Stimulated activated effector memory CD8-positive, alpha-beta T cell treated with anti-CD3 and anti-CD28 coated beads, Interleukin-12 subunit alpha, Interleukin-12 subunit beta, amount 100 ng/mL, for 72 hours (primary cell): ENCODE measurements around the gene ARHGAP26.

Experiments used
- ATAC-seq: fragments of 150-1000 bp; cut with Tn5 transposase; 2 replicates; pipeline ENCODE4 v1.10.0; 2021
- DNase-seq, 2 donors: peaks; one replicate each; pipeline ENCODE4 v3.0.0; 2021 to 2022; ENCODE audit warnings: low spot score in 2 of 2
- H3K27ac Mint-ChIP-seq: one replicate; pipeline ENCODE4 v1.8.0; 2022; ENCODE audit warnings: mild to moderate bottlenecking, mixed read lengths
- H3K36me3 Mint-ChIP-seq: one replicate; pipeline ENCODE4 v1.8.0; 2022; ENCODE audit warnings: mild to moderate bottlenecking, mixed read lengths
- H3K4me1 Mint-ChIP-seq: one replicate; pipeline ENCODE4 v1.8.0; 2022; ENCODE audit warnings: mixed read lengths
- H3K4me3 Mint-ChIP-seq: one replicate; pipeline ENCODE4 v1.8.0; 2022; ENCODE audit warnings: mild to moderate bottlenecking, mixed read lengths
- H3K9me3 Mint-ChIP-seq: one replicate; pipeline ENCODE4 v1.8.0; 2022; ENCODE audit warnings: mixed read lengths

ARHGAP26 gene

GRCh38 chr5:143226872-143227271 lies 456.7 kb downstream of the ARHGAP26 start:
- Mint-ChIP-seq H3K27ac (no peak overlapping the region), H3K9me3 (no peaks in the 10 kb centered on the region), H3K4me1 (peaks cover 54% of the 10 kb centered on the region), H3K4me3 (no peak overlapping the region), H3K36me3 (peaks cover 13% of the 10 kb centered on the region)
- no peak for ATAC-seq
- DNase-seq = no peak

DNA sequence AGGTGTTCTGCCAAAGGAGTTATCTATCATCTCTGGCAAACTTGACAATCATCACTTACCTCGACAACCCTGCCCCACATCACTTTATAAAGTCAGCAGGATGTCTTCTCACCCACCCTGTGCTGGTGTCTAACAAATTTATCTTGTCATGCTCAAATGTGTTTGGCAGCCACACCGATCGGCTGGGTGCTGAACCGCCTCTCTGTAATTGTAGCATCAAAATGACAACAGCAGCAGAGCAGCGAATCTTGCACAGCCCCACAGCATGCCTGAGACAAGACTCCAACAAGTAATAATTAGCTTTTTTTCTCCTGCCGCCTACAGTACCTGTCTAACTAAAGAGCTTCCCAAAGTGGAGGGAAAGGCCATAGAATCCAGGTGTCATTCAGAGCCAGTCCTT lies 457.1 kb downstream of the ARHGAP26 start:
- Mint-ChIP-seq H3K4me3 (no peak overlapping the region), H3K9me3 (no peaks in the 10 kb centered on the region), H3K36me3 (peaks cover 11% of the 10 kb centered on the region), H3K27ac (no peak overlapping the region), H3K4me1 (peaks cover 49% of the 10 kb centered on the region)
- ATAC-seq (no peak), DNase-seq (no peak)

- Mint-ChIP-seq H3K36me3 (peaks cover 9% of the 10 kb centered on the region), H3K9me3 (no peaks in the 10 kb centered on the region), H3K4me3 (peak overlapping the region; percentile 75), H3K4me1 (peaks cover 35% of the 10 kb centered on the region), H3K27ac (peak overlapping the region; percentile 95)
- peak; percentile 55 for ATAC-seq
- no peak for DNase-seq
Observed at GRCh38 chr5:143228597-143229293, 458.6 kb downstream of the ARHGAP26 start.

- DNase-seq (no peak), ATAC-seq (peak; percentile 71)
- peak overlapping the region; percentile 75 for H3K4me3 Mint-ChIP-seq
- peak overlapping the region; percentile 95 for H3K27ac Mint-ChIP-seq
- no peaks in the 10 kb centered on the region for H3K9me3 Mint-ChIP-seq
- peaks cover 28% of the 10 kb centered on the region for H3K4me1 Mint-ChIP-seq
- peaks cover 9% of the 10 kb centered on the region for H3K36me3 Mint-ChIP-seq
Observed at GRCh38 chr5:143229426-143229895, 459.3 kb downstream of the ARHGAP26 start.

DNA sequence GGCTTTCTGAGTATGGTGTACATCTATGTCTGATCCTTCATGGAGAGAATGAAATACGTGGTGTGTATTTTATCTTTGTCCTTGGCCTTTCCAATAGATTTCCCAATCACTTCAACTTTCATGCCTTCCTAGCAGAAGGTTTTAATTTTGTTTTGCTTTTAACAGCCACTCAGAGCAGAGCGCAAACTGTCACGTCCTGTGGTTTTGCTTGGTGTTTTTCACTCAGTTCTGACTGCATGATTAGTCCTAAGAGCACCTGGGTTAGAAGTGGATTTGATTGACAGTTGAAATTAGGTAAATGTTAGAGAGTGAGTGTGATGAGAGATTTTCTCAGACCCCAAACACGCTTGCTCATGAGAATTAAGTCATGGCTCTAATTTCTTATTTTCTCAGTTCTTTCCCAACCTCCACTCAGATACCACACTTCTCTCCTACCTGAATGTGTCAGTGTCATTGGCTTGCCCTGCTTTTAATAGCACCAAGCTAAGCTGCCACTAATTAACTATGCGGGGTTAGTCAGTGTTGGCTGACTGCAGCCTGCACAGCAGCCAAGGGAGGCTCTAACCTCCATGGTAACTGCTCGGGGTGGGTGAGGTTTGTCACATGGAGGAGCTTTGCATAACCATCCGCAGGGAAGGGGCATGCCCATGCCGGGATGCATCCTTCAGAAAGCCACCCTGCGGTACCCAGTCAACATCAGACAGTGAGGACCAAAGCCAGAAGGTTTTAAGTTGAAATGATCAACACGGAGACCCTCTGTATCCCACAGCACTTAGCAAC lies 459.9 kb downstream of the ARHGAP26 start:
- H3K4me1 Mint-ChIP-seq = peaks cover 28% of the 10 kb centered on the region
- DNase-seq (no peak), ATAC-seq (peak; percentile 93)

GRCh38 chr5:143230676-143230996 lies 460.5 kb downstream of the ARHGAP26 start:
- Mint-ChIP-seq H3K4me3 (peak overlapping the region; percentile 75), H3K36me3 (peaks cover 3% of the 10 kb centered on the region), H3K4me1 (peaks cover 28% of the 10 kb centered on the region), H3K27ac (no peak overlapping the region), H3K9me3 (no peaks in the 10 kb centered on the region)
- DNase-seq (no peak), ATAC-seq (no peak)

More for the DNA sequence above, 459.9 kb downstream of the ARHGAP26 start:
- peaks cover 8% of the 10 kb centered on the region for H3K36me3 Mint-ChIP-seq
- peak overlapping the region; percentile 95 for H3K27ac Mint-ChIP-seq
- H3K9me3 Mint-ChIP-seq = no peaks in the 10 kb centered on the region
- H3K4me3 Mint-ChIP-seq = peak overlapping the region; percentile 75

- DNase-seq (no peak), ATAC-seq (no peak)
- H3K36me3 Mint-ChIP-seq = no peaks in the 10 kb centered on the region
- peaks cover 28% of the 10 kb centered on the region for H3K4me1 Mint-ChIP-seq
- no peaks in the 10 kb centered on the region for H3K9me3 Mint-ChIP-seq
- H3K27ac Mint-ChIP-seq = no peak overlapping the region
- H3K4me3 Mint-ChIP-seq = no peak overlapping the region
Observed at GRCh38 chr5:143231416-143231815, 461.2 kb downstream of the ARHGAP26 start.

DNA sequence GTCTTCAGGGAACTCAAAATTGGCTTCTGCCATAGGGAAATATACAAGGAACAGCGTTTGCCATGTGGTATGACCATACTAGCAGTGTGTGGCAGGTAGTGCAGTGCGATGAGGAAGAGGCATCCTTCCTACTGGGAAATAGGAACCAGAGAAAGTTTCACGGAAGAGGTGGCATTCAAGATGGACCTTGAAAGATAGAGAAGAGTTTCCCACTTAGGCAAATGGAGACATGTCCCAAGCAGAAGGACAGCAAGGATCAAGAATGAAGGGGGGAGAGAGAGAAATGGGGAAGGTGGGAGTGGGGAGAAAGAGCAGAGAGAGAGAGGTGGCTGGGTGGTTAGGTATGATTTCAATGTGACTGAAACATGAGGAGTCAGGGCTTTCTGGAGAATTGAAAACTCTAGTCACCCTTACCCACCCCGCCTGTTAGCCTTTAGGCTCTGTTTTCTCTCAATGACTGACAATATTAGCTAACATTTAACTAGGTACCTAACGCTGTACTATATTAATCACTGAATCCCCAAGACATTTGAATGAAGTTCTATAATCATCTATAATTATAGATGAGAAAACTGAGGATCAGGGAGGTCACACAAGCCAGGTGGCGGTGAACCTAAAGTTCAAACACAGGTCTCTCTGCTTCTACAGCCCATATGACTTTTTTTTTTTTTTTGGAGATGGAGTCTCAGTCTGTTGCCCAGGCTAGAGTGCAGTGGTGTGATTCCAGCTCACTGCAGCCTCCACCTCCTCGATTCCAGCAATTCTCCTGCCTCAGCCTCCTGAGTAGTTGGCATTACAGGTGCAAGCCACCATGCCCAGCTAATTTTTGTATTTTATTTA lies 462.0 kb downstream of the ARHGAP26 start:
- Mint-ChIP-seq H3K4me3 (no peak overlapping the region), H3K36me3 (no peaks in the 10 kb centered on the region), H3K27ac (no peak overlapping the region), H3K4me1 (peaks cover 28% of the 10 kb centered on the region), H3K9me3 (no peaks in the 10 kb centered on the region)
- ATAC-seq (no peak), DNase-seq (no peak)

- H3K4me3 Mint-ChIP-seq = no peak overlapping the region
- peaks cover 28% of the 10 kb centered on the region for H3K4me1 Mint-ChIP-seq
- DNase-seq (no peak), ATAC-seq (no peak)
- H3K36me3 Mint-ChIP-seq = no peaks in the 10 kb centered on the region
- H3K27ac Mint-ChIP-seq = no peak overlapping the region
- H3K9me3 Mint-ChIP-seq = no peaks in the 10 kb centered on the region
Observed at GRCh38 chr5:143233031-143233430, 462.9 kb downstream of the ARHGAP26 start.

DNA sequence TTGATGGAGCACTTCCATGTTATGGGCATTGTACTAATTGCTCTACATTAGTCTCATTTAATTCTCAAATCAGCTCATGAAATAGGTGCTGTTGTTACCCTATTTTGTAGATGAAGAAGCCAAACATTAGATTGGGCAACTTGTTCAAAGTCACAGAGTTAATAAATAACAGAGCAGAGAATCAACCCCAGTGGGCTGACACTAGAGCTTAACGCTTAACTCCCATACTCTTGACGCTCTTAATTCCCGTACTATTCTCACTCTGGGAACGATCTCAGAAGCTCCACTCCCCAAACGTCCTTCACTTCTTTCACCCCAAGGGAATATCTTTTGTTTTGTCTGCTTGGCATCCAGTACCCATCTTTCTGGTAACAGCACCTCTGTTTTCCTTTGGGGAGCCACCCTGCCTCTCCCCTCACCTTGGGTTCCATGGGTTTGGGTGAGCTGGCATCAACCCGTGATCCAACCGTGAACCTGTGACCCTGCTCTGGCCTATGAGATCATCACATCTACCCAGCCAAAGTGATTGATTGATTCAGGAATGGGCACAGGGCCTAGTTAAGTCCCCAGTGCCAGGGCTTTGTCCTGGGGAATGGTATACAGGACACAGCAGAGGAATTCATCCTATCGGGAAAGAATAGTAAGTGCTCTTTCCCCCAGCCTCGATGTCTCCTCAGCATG lies 464.1 kb downstream of the ARHGAP26 start:
- DNase-seq (no peak), ATAC-seq (no peak)
- no peaks in the 10 kb centered on the region for H3K9me3 Mint-ChIP-seq
- H3K36me3 Mint-ChIP-seq = no peaks in the 10 kb centered on the region
- H3K4me1 Mint-ChIP-seq = peaks cover 20% of the 10 kb centered on the region
- no peak overlapping the region for H3K27ac Mint-ChIP-seq
- no peak overlapping the region for H3K4me3 Mint-ChIP-seq

DNA sequence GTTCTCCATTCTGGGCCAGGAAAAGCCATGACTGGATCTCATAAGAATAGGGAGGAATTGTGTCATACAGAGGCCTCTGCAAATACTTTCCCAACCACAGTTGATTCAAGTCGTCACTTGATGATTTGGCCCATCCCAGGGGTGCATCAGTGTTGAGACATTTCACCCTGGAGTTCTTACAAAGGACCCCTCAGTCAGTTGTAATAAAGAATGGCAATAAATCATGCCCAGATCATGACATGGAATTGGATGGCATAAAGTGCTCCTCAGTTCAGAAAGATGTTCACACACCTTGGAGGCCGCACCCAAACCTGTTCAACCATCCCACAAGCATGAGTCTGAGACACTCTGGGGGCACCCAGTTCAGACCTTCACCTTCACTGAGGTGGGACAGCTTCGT lies 465.2 kb downstream of the ARHGAP26 start:
- DNase-seq (no peak), ATAC-seq (no peak)
- H3K36me3 Mint-ChIP-seq = no peaks in the 10 kb centered on the region
- no peak overlapping the region for H3K27ac Mint-ChIP-seq
- no peaks in the 10 kb centered on the region for H3K9me3 Mint-ChIP-seq
- H3K4me3 Mint-ChIP-seq = no peak overlapping the region
- H3K4me1 Mint-ChIP-seq = peaks cover 9% of the 10 kb centered on the region

DNA sequence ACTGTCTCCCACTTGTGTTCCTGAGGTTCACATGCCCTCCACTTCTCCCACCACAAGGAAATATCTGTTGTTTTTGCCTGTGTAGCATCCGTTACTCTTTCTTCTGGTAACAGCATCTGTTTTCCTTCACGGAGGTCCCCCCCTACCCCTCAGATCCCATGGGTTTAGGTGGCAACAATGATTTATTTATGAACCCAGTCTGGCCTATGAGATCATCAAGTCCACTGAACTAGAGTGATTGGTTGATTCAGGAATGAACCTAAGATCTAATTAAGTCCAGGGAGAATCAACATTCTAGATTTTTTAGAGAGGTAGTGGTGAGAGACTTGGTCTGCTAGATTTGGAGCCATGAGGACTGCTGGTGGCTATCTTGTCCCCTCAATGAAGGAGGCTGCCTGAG lies 466.5 kb downstream of the ARHGAP26 start:
- no peak for DNase-seq
- Mint-ChIP-seq H3K4me3 (no peak overlapping the region), H3K27ac (no peak overlapping the region), H3K4me1 (no peaks in the 10 kb centered on the region), H3K9me3 (no peaks in the 10 kb centered on the region), H3K36me3 (no peaks in the 10 kb centered on the region)
- ATAC-seq = no peak

DNA sequence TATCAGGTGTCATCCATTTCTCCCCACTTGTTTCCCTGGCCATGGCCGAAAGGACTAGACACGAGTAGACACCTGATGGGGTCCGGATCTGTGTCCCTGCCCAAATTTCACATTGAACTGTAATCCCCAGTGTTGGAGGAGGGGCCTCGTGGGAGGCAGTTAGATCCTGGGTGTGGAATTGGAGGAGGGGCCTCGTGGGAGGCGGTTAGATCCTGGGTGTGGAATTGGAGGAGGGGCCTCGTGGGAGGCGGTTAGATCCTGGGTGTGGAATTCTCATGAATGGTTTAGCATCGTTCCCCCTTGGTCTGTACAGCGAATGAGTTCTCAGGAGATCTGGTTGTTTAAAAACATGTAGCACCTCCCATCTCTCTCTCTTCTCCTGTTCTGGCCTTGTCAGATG lies 467.5 kb downstream of the ARHGAP26 start:
- ATAC-seq = no peak
- Mint-ChIP-seq H3K36me3 (no peaks in the 10 kb centered on the region), H3K27ac (no peak overlapping the region), H3K4me3 (no peak overlapping the region), H3K4me1 (no peaks in the 10 kb centered on the region), H3K9me3 (no peaks in the 10 kb centered on the region)
- no peak for DNase-seq

DNA sequence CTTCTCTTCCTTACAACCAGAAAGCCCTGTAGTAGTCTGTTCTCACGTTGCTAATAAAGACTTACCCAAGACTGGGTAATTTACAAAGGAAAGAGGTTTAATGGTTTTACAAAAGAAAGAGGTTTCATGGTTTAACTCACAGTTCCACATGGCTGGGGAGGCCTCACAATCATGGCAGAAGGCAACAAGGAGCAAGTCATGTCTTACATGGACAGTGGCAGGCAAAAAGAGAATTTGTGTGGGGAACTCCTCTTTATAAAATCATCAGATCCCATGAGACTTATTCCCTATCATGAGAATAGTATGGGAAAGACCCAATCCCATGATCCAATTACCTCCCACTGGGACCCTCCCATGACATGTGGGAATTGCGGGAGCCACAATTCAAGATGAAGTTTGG lies 468.4 kb downstream of the ARHGAP26 start:
- H3K4me1 Mint-ChIP-seq = no peaks in the 10 kb centered on the region
- DNase-seq (no peak), ATAC-seq (no peak)
- no peaks in the 10 kb centered on the region for H3K9me3 Mint-ChIP-seq
- H3K4me3 Mint-ChIP-seq = no peak overlapping the region
- H3K27ac Mint-ChIP-seq = no peak overlapping the region
- no peaks in the 10 kb centered on the region for H3K36me3 Mint-ChIP-seq
